ENCODE data around the gene GPR17.

GRCh38 chr2:127663566-127664064 lies 17.7 kb downstream of the GPR17 start:
- TF ChIP-seq, protein P1, sequence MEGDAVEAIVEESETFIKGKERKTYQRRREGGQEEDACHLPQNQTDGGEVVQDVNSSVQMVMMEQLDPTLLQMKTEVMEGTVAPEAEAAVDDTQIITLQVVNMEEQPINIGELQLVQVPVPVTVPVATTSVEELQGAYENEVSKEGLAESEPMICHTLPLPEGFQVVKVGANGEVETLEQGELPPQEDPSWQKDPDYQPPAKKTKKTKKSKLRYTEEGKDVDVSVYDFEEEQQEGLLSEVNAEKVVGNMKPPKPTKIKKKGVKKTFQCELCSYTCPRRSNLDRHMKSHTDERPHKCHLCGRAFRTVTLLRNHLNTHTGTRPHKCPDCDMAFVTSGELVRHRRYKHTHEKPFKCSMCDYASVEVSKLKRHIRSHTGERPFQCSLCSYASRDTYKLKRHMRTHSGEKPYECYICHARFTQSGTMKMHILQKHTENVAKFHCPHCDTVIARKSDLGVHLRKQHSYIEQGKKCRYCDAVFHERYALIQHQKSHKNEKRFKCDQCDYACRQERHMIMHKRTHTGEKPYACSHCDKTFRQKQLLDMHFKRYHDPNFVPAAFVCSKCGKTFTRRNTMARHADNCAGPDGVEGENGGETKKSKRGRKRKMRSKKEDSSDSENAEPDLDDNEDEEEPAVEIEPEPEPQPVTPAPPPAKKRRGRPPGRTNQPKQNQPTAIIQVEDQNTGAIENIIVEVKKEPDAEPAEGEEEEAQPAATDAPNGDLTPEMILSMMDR (IDR thresholded peaks at IDR 0.05): no peak
- no peak for TF ChIP-seq EZH2phosphoT487 (IDR thresholded peaks at IDR 0.05)
